ENCODE data around the gene HLX.

GRCh38 chr1:220884109-220884980 is 5.1 kb downstream of the HLX start:
- TF ChIP-seq EP300 (IDR thresholded peaks at IDR 0.05) (no peak), POLR2A (IDR thresholded peaks at IDR 0.05) (no peak)
- TF ChIP-seq, protein P1, sequence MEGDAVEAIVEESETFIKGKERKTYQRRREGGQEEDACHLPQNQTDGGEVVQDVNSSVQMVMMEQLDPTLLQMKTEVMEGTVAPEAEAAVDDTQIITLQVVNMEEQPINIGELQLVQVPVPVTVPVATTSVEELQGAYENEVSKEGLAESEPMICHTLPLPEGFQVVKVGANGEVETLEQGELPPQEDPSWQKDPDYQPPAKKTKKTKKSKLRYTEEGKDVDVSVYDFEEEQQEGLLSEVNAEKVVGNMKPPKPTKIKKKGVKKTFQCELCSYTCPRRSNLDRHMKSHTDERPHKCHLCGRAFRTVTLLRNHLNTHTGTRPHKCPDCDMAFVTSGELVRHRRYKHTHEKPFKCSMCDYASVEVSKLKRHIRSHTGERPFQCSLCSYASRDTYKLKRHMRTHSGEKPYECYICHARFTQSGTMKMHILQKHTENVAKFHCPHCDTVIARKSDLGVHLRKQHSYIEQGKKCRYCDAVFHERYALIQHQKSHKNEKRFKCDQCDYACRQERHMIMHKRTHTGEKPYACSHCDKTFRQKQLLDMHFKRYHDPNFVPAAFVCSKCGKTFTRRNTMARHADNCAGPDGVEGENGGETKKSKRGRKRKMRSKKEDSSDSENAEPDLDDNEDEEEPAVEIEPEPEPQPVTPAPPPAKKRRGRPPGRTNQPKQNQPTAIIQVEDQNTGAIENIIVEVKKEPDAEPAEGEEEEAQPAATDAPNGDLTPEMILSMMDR (IDR thresholded peaks at IDR 0.05): no peak

Measured in tibial nerve (tissue), 4 donors.